Measurements from ENCODE around the gene ZBTB9. TPM values are rescaled to one million over a fixed set of nuclear protein-coding genes. Genes with fewer than 3 reads are reported as not detected.

ZBTB9 gene
- total RNA-seq, 1 donor from 2014 or later, result 4.6 TPM

DNA sequence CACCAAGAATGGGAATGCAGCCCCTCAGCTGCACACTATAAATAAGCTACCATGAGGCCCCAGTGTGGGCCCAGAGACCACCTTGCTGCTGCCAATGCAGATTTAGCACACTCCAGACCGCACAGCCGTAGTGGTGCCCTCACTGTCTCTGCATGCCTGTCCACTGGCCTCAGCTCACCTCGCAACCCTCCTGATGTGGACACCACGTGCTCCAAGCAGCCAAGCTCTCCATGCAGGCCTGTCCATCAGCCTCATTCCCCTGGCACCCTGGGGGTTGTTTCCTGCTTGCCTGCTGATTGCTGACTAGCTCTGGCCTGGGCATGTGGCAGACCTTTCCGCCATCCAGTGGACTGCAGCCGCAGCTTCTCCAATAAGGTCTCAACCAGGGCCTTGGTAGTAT is 36.2 kb downstream of the ZBTB9 start:
- H3K4me3 ChIP-seq (ENCODE audit: low read depth, low read length), result no peak overlapping the region
- TF ChIP-seq, protein P1, sequence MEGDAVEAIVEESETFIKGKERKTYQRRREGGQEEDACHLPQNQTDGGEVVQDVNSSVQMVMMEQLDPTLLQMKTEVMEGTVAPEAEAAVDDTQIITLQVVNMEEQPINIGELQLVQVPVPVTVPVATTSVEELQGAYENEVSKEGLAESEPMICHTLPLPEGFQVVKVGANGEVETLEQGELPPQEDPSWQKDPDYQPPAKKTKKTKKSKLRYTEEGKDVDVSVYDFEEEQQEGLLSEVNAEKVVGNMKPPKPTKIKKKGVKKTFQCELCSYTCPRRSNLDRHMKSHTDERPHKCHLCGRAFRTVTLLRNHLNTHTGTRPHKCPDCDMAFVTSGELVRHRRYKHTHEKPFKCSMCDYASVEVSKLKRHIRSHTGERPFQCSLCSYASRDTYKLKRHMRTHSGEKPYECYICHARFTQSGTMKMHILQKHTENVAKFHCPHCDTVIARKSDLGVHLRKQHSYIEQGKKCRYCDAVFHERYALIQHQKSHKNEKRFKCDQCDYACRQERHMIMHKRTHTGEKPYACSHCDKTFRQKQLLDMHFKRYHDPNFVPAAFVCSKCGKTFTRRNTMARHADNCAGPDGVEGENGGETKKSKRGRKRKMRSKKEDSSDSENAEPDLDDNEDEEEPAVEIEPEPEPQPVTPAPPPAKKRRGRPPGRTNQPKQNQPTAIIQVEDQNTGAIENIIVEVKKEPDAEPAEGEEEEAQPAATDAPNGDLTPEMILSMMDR (conservative IDR thresholded peaks at IDR 0.05; ENCODE audit: low read depth, low read length), result no peak
- DNase-seq (ENCODE audit: low read depth), result no peak

DNA sequence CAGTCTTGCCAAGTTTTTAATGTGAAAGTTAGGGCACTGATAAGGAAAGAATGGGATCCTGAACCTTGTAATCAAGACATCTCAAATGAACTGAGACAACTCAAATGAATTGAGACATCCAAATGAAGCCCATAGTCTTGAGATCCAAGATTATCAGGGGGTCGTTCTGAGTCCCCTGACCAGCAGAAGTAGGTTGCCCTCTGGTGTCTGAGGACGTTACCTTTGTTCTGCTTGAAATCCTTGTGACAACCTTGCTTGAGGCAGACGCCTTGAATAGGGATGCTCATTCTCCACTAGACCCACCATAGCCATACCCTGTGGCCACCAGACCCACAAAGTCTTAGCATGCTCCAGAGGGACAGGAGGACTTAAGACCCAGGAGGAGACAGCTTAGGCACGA is 37.7 kb downstream of the ZBTB9 start:
- no peak for DNase-seq (ENCODE audit: low read depth)
- H3K4me3 ChIP-seq (ENCODE audit: low read depth, low read length), result no peak overlapping the region
- TF ChIP-seq, protein P1 (conservative IDR thresholded peaks at IDR 0.05; ENCODE audit: low read depth, low read length), result no peak

DNA sequence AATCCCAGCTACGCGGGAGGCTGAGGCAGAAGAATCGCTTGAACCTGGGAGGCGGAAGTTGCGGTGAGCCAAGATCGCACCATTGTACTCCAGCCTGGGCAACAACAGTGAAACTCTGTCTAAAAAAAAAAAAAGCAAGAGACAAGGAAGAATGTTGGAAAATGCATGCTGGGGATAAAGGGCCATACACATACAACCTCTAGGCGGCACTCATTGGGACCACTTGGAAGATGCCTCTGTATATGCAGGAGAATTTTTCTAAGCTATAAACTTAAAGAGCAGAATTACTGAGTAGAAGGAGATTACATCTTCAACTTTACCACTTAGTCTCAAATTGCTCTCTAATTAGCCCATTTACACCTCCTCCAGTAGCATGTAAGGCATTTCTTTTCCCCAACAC is 42.8 kb downstream of the ZBTB9 start:
- no peak for DNase-seq (ENCODE audit: low read depth)
- TF ChIP-seq, protein P1 (conservative IDR thresholded peaks at IDR 0.05; ENCODE audit: low read depth, low read length), result no peak
- H3K4me3 ChIP-seq (ENCODE audit: low read depth, low read length), result no peak overlapping the region

DNA sequence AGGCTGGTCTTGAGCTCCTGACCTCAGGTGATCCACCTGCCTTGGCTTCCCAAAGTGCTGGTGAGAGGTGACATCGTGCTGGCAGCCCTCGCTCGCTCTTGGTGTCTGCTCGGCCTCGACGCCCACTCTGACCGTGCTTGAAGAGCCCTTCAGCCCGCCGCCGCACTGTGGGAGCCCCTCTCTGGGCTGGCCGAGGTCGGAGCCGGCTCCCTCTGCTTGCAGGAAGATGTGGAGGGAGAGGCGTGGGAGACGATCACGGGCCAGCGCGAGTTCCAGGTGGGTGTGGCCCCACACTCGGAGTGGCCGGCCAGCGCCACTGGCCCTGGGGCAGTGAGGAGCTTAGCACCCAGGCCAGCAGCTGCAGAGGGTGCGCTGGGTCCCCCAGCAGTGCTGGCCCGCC is 48.1 kb downstream of the ZBTB9 start:
- H3K4me3 ChIP-seq (ENCODE audit: low read depth, low read length), result no peak overlapping the region
- TF ChIP-seq, protein P1 (conservative IDR thresholded peaks at IDR 0.05; ENCODE audit: low read depth, low read length), result no peak
- DNase-seq (ENCODE audit: low read depth), result no peak

DNA sequence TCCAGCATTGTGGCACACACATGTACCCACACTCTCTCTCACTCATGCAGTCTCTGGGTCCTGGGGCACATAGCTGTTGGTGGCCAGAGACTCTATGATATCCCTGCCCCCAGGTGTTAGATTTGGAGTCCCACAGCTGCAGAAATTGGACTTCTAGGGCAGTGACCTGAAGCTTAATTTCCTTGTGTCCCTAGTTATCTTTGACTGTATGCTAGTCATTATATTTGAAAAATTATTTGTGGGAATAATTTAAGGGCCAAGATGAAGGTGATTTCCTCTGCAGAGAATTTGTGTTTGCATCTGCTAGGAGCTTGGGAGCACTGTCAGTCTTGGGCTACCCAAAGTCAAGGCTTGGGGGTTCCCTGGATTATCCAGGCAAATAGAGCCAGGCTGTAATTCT is 50.1 kb downstream of the ZBTB9 start:
- TF ChIP-seq, protein P1 (conservative IDR thresholded peaks at IDR 0.05; ENCODE audit: low read depth, low read length), result no peak
- no peak for DNase-seq (ENCODE audit: low read depth)
- no peak overlapping the region for H3K4me3 ChIP-seq (ENCODE audit: low read depth, low read length)

DNA sequence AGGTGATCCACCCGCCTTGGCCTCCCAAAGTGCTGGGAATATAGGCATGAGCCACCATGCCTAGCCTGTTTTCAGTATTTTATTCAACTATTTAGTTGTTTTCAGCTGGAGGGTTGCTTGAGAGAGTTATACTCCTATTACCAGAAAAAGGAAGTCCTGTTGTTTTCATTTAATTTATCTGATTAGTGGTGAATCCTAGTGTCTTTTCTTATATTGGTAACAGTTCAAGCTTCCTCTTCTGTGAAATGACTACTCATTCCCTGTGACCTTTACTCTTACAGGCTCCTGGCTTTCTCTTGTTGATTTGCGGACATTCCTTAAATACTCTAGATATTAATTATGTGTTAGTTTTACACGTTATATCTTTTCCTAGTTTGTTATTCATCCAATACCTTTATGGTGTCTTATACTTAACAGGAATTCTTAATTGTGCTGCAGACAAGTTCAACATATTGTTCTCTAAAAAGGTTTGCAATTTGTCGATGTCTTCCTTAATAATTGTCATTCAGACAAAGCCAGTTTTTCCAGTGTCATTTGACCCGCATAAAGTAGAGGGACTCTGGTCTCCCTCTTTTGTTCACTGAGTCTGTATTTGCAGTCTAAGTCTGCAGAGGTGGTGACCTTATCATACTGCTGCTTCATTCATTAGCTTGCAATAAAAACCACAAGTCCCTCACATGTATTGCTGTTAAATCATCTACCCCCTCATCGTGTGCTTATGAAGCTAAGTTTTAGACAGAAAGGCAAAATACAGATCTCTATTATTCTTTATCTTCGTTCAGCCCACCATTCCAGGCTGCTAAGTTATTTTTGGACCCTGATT is 51.4 kb downstream of the ZBTB9 start:
- DNase-seq (ENCODE audit: low read depth), result no peak
- no peak overlapping the region for H3K4me3 ChIP-seq (ENCODE audit: low read depth, low read length)
- TF ChIP-seq, protein P1 (conservative IDR thresholded peaks at IDR 0.05; ENCODE audit: low read depth, low read length), result no peak

Other genes starting within 250 kb of the ZBTB9 start
- 16.3 and 16.9 TPM in 2 replicates for gene HSD17B8, start 249.9 kb upstream of the ZBTB9 start, total RNA-seq
- 11.3 and 17.2 TPM in 2 replicates for gene RING1, start 246.1 kb upstream of the ZBTB9 start, total RNA-seq
- 33.9 and 42.8 TPM in 2 replicates for gene VPS52, start 182.7 kb upstream of the ZBTB9 start, total RNA-seq
- 2,737 and 3,799 TPM in 2 replicates for gene RPS18, start 182.5 kb upstream of the ZBTB9 start, total RNA-seq
- gene B3GALT4, start 177.5 kb upstream of the ZBTB9 start, total RNA-seq, result 4.6 and 7.0 TPM in 2 replicates
- 67.9 and 116 TPM in 2 replicates for gene WDR46, start 165.3 kb upstream of the ZBTB9 start, total RNA-seq
- 55.8 and 69.3 TPM in 2 replicates for gene PFDN6, start 165.0 kb upstream of the ZBTB9 start, total RNA-seq
- 34.0 and 46.8 TPM in 2 replicates for gene RGL2, start 155.6 kb upstream of the ZBTB9 start, total RNA-seq
- 108 and 144 TPM in 2 replicates for gene TAPBP, start 140.5 kb upstream of the ZBTB9 start, total RNA-seq
- 8.2 and 13.5 TPM in 2 replicates for gene ZBTB22, start 136.8 kb upstream of the ZBTB9 start, total RNA-seq
- gene DAXX, start 131.6 kb upstream of the ZBTB9 start, total RNA-seq, result 52.7 and 58.1 TPM in 2 replicates
- gene KIFC1, start 62.8 kb upstream of the ZBTB9 start, total RNA-seq, result 117 and 126 TPM in 2 replicates
- gene PHF1, start 43.6 kb upstream of the ZBTB9 start, total RNA-seq, result 20.7 and 25.4 TPM in 2 replicates
- 206 and 273 TPM in 2 replicates for gene CUTA, start 36.5 kb upstream of the ZBTB9 start, total RNA-seq
- 0.87 and 2.3 TPM in 2 replicates for gene SYNGAP1, start 34.5 kb upstream of the ZBTB9 start, total RNA-seq
- 17.9 and 18.6 TPM in 2 replicates for gene BAK1, start 125.7 kb downstream of the ZBTB9 start, total RNA-seq
- 69.3 and 74.4 TPM in 2 replicates for gene ITPR3, start 166.7 kb downstream of the ZBTB9 start, total RNA-seq